Endodermal cell (in vitro differentiated cells): ENCODE results near the gene RFXAP. TPM values are rescaled to one million over a fixed set of nuclear protein-coding genes. Genes with fewer than 3 reads are reported as not detected.
"Not testable (repeated sequence)": the region's sequence is repeated elsewhere in the genome, so short reads cannot be mapped to it uniquely, and the experiment has no call there.

Source experiments
- DNase-seq: peaks from one replicate; pipeline ENCODE4 v3.0.0-alpha.2; 2017
- H3K27ac ChIP-seq: 2 replicates; pipeline ENCODE4 v1.5.1; 2013; ENCODE audit warnings: mild to moderate bottlenecking, low read depth, low read length, moderate library complexity
- H3K27me3 ChIP-seq: 2 replicates; pipeline ENCODE4 v1.6.1; 2013; ENCODE audit warnings: mild to moderate bottlenecking, low read length, moderate library complexity; ENCODE audit not compliant: insufficient read depth, control insufficient read depth, poor library complexity, severe bottlenecking
- H3K36me3 ChIP-seq: 2 replicates; pipeline ENCODE4 v1.7.0; 2013; ENCODE audit warnings: mild to moderate bottlenecking, low read length, moderate library complexity; ENCODE audit not compliant: control insufficient read depth, insufficient read depth
- H3K4me1 ChIP-seq: one replicate; pipeline ENCODE4 v1.7.0; 2013; ENCODE audit warnings: low read length; ENCODE audit not compliant: control insufficient read depth, insufficient read depth
- H3K4me3 ChIP-seq: 2 replicates; pipeline ENCODE4 v1.5.1; 2013; ENCODE audit warnings: mild to moderate bottlenecking, low read length, moderate library complexity
- H3K9ac ChIP-seq: 2 replicates; pipeline ENCODE4 v1.6.1; 2013; ENCODE audit warnings: mild to moderate bottlenecking, low read length, moderate library complexity; ENCODE audit not compliant: poor library complexity, severe bottlenecking; ENCODE audit errors: extremely low read depth
- H3K9me3 ChIP-seq: 2 replicates; pipeline ENCODE4 v1.6.1; 2013; ENCODE audit warnings: mild to moderate bottlenecking, low read length, moderate library complexity; ENCODE audit not compliant: control insufficient read depth
- H3K27ac Mint-ChIP-seq: 2 replicates; pipeline ENCODE4 v1.8.0; 2020; ENCODE audit warnings: mixed read lengths
- H3K27me3 Mint-ChIP-seq: 2 replicates; pipeline ENCODE4 v1.8.0; 2021; ENCODE audit warnings: mild to moderate bottlenecking, mixed read lengths; ENCODE audit not compliant: insufficient read depth
- H3K36me3 Mint-ChIP-seq: 2 replicates; pipeline ENCODE4 v1.8.0; 2020; ENCODE audit warnings: low read depth, mixed read lengths
- H3K4me1 Mint-ChIP-seq: 2 replicates; pipeline ENCODE4 v1.8.0; 2020; ENCODE audit warnings: mixed read lengths
- H3K4me3 Mint-ChIP-seq: 2 replicates; pipeline ENCODE4 v1.8.0; 2020; ENCODE audit warnings: mild to moderate bottlenecking, moderate library complexity, mixed read lengths
- H3K9me3 Mint-ChIP-seq: 2 replicates; pipeline ENCODE4 v1.8.0; 2020; ENCODE audit warnings: mild to moderate bottlenecking, mixed read lengths
- CTCF ChIP-seq: fragments of 200-600 bp; sonication (generic); conservative IDR thresholded peaks from 2 replicates; pipeline ENCODE4 v1.5.0; 2021; ENCODE audit warnings: antibody characterized with exemption, mild to moderate bottlenecking
- WGBS, 2 experiments: methylation state at CpG; one replicate each; pipeline versions ENCODE4 v1.1.5 to v1.1.7; 2013; ENCODE audit warnings: missing lambda C conversion rate in 2 of 2, mixed read lengths in 1 of 2; ENCODE audit not compliant: insufficient coverage in 1 of 2, insufficient read length in 1 of 2; 5-methylcytosine and 5-hydroxymethylcytosine counted together
- total RNA-seq, 2 donors: library from RNA; stranded (reverse); fragmentation: NEBNext Ultra II Directional in 1 of 2; extraction: Animal tissue kit (Norgen Biotek cat#: 25700) in 1 of 2; gene quantifications; 2 replicates in 1 of 2; 3 replicates in 1 of 2; pipeline ENCODE4 v1.2.1, GENCODE V29; 2021

RFXAP gene
- total RNA-seq, 2 donors from 2014 or later, result 8.9 to 9.7 TPM

GRCh38 chr13:36778083-36778671 lies 40.8 kb upstream of the RFXAP start:
- H3K4me3 Mint-ChIP-seq, result no peak overlapping the region

GRCh38 chr13:36783890-36784289 lies 35.1 kb upstream of the RFXAP start:
- no peaks in the 10 kb centered on the region for H3K9me3 Mint-ChIP-seq
- Histone ChIP-seq H3K27ac (no peak overlapping the region), H3K36me3 (no peaks in the 10 kb centered on the region), H3K9me3 (no peaks in the 10 kb centered on the region), H3K4me1 (peaks cover 6% of the 10 kb centered on the region), H3K9ac (no peak overlapping the region), H3K4me3 (no peak overlapping the region), H3K27me3 (no peaks in the 10 kb centered on the region)
- no peaks in the 10 kb centered on the region for H3K27me3 Mint-ChIP-seq
- 83 to 92% methylated on average over 3 of the region's 3 CpGs for WGBS, 2 experiments
- DNase-seq, result no peak
- H3K36me3 Mint-ChIP-seq, result no peaks in the 10 kb centered on the region
- no peak overlapping the region for H3K27ac Mint-ChIP-seq
- TF ChIP-seq CTCF, result no peak
- peaks cover 11% of the 10 kb centered on the region for H3K4me1 Mint-ChIP-seq
- H3K4me3 Mint-ChIP-seq, result no peak overlapping the region

More at GRCh38 chr13:36778083-36778671, 40.8 kb upstream of the RFXAP start:
- peak; percentile 89 for DNase-seq
- Histone ChIP-seq H3K27me3 (no peaks in the 10 kb centered on the region), H3K4me3 (peak overlapping the region; percentile 54), H3K9ac (peak overlapping the region; percentile 67), H3K9me3 (no peaks in the 10 kb centered on the region), H3K4me1 (peaks cover 15% of the 10 kb centered on the region), H3K27ac (peak overlapping the region; percentile 87), H3K36me3 (no peaks in the 10 kb centered on the region)
- no peak for TF ChIP-seq CTCF
- Mint-ChIP-seq H3K4me1 (peaks cover 24% of the 10 kb centered on the region), H3K36me3 (no peaks in the 10 kb centered on the region), H3K9me3 (no peaks in the 10 kb centered on the region), H3K27me3 (no peaks in the 10 kb centered on the region), H3K27ac (peak overlapping the region; percentile 86)
- WGBS, 2 experiments, result 30 to 42% methylated on average over 2 to 6 of the region's 8 CpGs

GRCh38 chr13:36786175-36786574 lies 32.8 kb upstream of the RFXAP start:
- H3K9me3 ChIP-seq, H3K27me3 ChIP-seq, H3K27ac Mint-ChIP-seq, H3K27me3 Mint-ChIP-seq, H3K36me3 ChIP-seq, H3K4me1 ChIP-seq, H3K4me3 ChIP-seq, H3K9ac ChIP-seq, DNase-seq, H3K9me3 Mint-ChIP-seq, H3K27ac ChIP-seq, H3K36me3 Mint-ChIP-seq, H3K4me3 Mint-ChIP-seq, H3K4me1 Mint-ChIP-seq: not testable (repeated sequence)
- WGBS, 2 experiments, result 93 to 98% methylated on average over 4 of the region's 4 CpGs

- Mint-ChIP-seq H3K4me1 (peaks cover 7% of the 10 kb centered on the region), H3K36me3 (no peaks in the 10 kb centered on the region), H3K27me3 (no peaks in the 10 kb centered on the region), H3K4me3 (no peak overlapping the region), H3K9me3 (no peaks in the 10 kb centered on the region), H3K27ac (no peak overlapping the region)
- Histone ChIP-seq H3K4me1 (peaks cover 9% of the 10 kb centered on the region), H3K4me3 (no peak overlapping the region), H3K9me3 (no peaks in the 10 kb centered on the region), H3K27ac (no peak overlapping the region), H3K9ac (no peak overlapping the region), H3K36me3 (no peaks in the 10 kb centered on the region), H3K27me3 (no peaks in the 10 kb centered on the region)
- TF ChIP-seq CTCF, result no peak
- 84 to 87% methylated on average over 3 of the region's 3 CpGs for WGBS, 2 experiments
- no peak for DNase-seq
Observed at GRCh38 chr13:36787181-36787580, 31.8 kb upstream of the RFXAP start.
